ENCODE measurements around the gene GNB1.

DNA sequence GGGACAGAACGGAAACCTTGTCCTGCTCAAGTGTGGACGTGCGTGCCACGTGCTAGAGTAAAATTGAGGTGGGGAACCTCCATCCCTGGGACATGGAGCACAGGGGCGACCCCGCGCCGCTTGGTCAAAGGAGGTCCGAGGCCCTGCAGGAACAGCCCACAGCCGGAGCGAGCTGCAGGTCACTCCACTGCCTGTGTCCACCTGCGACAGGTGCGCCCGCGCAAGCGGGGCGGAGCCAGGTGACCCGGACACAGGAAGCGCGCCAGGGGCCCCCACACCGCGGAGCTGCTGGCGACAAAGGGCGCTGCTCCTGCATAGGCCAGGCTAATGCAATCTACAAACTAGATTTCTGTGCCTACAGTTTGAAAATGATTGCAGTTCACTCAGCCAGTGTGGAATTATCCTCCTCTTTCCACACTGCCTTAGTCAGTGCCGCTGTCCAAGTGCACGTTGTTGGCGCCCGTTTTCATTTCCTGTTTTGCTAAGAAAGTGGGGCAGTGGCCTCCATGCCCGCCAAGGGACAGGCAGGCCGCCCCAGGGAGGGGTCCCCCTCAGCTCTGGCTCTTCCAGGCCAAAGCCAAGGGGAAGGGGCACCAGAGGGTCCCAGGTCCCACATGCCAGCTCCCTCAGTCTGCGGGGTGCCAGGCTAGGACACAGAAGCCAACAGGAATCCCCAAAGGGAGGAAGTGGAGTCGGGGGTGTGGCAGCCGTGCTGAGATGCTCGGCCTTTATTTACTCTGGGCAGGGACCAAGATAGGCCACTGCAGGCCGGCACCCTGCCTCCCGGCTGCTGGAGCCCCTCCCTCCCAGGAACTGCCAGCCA is 108.3 kb downstream of the GNB1 start:
- no peak for TF ChIP-seq CTCF (IDR thresholded peaks at IDR 0.05)
- TF ChIP-seq EP300 (IDR thresholded peaks at IDR 0.05), result peak in 1 of 2 donors; percentile 63
- no peak for TF ChIP-seq POLR2A (IDR thresholded peaks at IDR 0.05)

Measured in tibial nerve (tissue), 4 donors.